Trophoblast cell (in vitro differentiated cells and primary cell): Measurements from ENCODE around the gene HSBP1.
A peak's percentile ranks its signal among the peaks of the same experiment; 100 is the strongest.

Experiments
- DNase-seq, 2 donors: peaks; one replicate each; pipeline ENCODE4 v3.0.0-alpha.2; 2016
- H2AFZ ChIP-seq: 2 replicates; pipeline ENCODE4 v1.6.1; 2013; ENCODE audit warnings: low read length, moderate library complexity, mild to moderate bottlenecking; ENCODE audit not compliant: insufficient read depth, poor library complexity
- H2AK5ac ChIP-seq: 2 replicates; pipeline ENCODE4 v1.6.1; 2013; ENCODE audit warnings: mild to moderate bottlenecking, low read length
- H2BK120ac ChIP-seq: 2 replicates; pipeline ENCODE4 v1.6.1; 2013; ENCODE audit warnings: low read length, mild to moderate bottlenecking, moderate library complexity; ENCODE audit not compliant: insufficient read depth, poor library complexity
- H2BK12ac ChIP-seq: 2 replicates; pipeline ENCODE4 v1.6.1; 2013; ENCODE audit warnings: mild to moderate bottlenecking, low read length, moderate library complexity
- H2BK5ac ChIP-seq: 2 replicates; pipeline ENCODE4 v1.6.1; 2013; ENCODE audit warnings: low read length, low read depth, moderate library complexity, mild to moderate bottlenecking; ENCODE audit not compliant: poor library complexity
- H3K14ac ChIP-seq: 2 replicates; pipeline ENCODE4 v1.6.1; 2013; ENCODE audit warnings: mild to moderate bottlenecking, low read length
- H3K18ac ChIP-seq: 2 replicates; pipeline ENCODE4 v1.6.1; 2013; ENCODE audit warnings: mild to moderate bottlenecking, low read length
- H3K23ac ChIP-seq: 2 replicates; pipeline ENCODE4 v1.6.1; 2013; ENCODE audit warnings: low read length
- H3K27ac ChIP-seq: 2 replicates; pipeline ENCODE4 v1.5.1; 2013; ENCODE audit warnings: low read depth, mild to moderate bottlenecking, inconsistent platforms, low read length, moderate library complexity
- H3K27me3 ChIP-seq: 2 replicates; pipeline ENCODE4 v1.6.1; 2013; ENCODE audit warnings: inconsistent platforms, mild to moderate bottlenecking, low read length, moderate library complexity; ENCODE audit not compliant: insufficient read depth
- H3K36me3 ChIP-seq, 2 experiments: 1 replicate in 1 of 2; 2 replicates in 1 of 2; pipeline ENCODE4 v1.6.1; 2013; ENCODE audit warnings: low read length in 2 of 2, mild to moderate bottlenecking in 2 of 2, moderate library complexity in 1 of 2; ENCODE audit not compliant: insufficient read depth in 2 of 2, control insufficient read depth in 1 of 2
- H3K4ac ChIP-seq: 2 replicates; pipeline ENCODE4 v1.6.1; 2013; ENCODE audit warnings: low read depth, mild to moderate bottlenecking, low read length, moderate library complexity
- H3K4me1 ChIP-seq, 2 experiments: 1 replicate in 1 of 2; 2 replicates in 1 of 2; pipeline ENCODE4 v1.6.1; 2013; ENCODE audit warnings: low read length in 2 of 2, mild to moderate bottlenecking in 2 of 2, moderate library complexity in 1 of 2; ENCODE audit not compliant: insufficient read depth in 2 of 2, control insufficient read depth in 1 of 2
- H3K4me2 ChIP-seq: 2 replicates; pipeline ENCODE4 v1.6.1; 2013; ENCODE audit warnings: inconsistent platforms, mild to moderate bottlenecking, low read length, moderate library complexity
- H3K4me3 ChIP-seq: 2 replicates; pipeline ENCODE4 v1.5.1; 2013; ENCODE audit warnings: mild to moderate bottlenecking, low read depth, low read length, inconsistent platforms
- H3K79me1 ChIP-seq: one replicate; pipeline ENCODE4 v1.6.1; 2013; ENCODE audit warnings: low read length
- H3K79me2 ChIP-seq: 2 replicates; pipeline ENCODE4 v1.6.1; 2013; ENCODE audit warnings: low read length, mild to moderate bottlenecking; ENCODE audit not compliant: control insufficient read depth, insufficient read depth, poor library complexity
- H3K9ac ChIP-seq: 2 replicates; pipeline ENCODE4 v1.6.1; 2013; ENCODE audit warnings: mild to moderate bottlenecking, low read length
- H3K9me3 ChIP-seq: 2 replicates; pipeline ENCODE4 v1.6.1; 2013; ENCODE audit warnings: low read depth, mild to moderate bottlenecking, control low read depth, inconsistent platforms, low read length; ENCODE audit not compliant: insufficient read depth
- H4K12ac ChIP-seq: 2 replicates; pipeline ENCODE4 v1.6.1; 2013; ENCODE audit warnings: low read depth, mild to moderate bottlenecking, low read length, moderate library complexity
- H4K8ac ChIP-seq: 2 replicates; pipeline ENCODE4 v1.6.1; 2013; ENCODE audit warnings: low read depth, mild to moderate bottlenecking, low read length, moderate library complexity
- H4K91ac ChIP-seq: one replicate; pipeline ENCODE4 v1.6.1; 2013; ENCODE audit warnings: low read depth, mild to moderate bottlenecking, low read length, moderate library complexity
- WGBS: extraction: QIAGEN DNeasy Blood & Tissue Kit; methylation state at CpG from one replicate; pipeline ENCODE4 v1.1.7; 2013; ENCODE audit warnings: missing lambda C conversion rate; ENCODE audit not compliant: insufficient read length, insufficient coverage; ENCODE audit errors: extremely low coverage; 5-methylcytosine and 5-hydroxymethylcytosine counted together

The HSBP1 gene

DNA sequence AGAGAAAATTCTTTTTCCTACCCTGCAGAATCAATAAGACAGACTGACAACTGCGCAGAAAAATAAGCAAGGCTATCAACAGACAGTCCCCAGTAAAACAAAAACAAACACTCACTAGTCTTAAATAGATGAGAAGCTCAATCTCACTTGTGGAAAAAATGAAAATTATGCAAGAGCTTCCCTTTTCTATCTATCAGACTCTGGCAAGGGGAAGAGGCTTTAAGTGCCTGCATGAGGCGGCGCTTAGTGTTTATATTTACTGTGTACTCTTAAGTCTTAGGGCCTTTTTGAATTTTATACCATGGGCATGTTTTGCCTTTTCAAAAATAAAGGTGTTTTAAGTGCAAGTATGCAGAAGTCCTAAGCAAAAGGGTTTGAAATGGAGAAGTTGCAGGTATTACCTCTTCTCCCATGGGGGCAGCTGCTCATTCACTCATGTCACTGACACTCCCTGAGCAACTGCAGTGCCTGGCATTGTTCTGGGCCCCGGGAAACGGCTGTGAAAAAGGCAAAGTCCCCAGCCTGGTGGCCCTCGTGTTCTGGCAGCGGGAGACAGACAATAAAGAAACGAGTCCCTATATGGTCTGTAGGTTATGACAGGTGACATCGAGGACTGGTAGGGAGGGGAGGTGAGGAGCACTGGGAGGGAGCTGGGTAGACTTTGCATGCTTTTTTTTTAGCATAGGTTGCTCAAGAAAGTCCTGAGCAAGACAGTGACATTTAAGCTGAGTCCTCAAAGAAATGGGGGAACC, 35.2 kb downstream of the HSBP1 start:
- H3K79me1 ChIP-seq: peaks cover 4% of the 10 kb centered on the region
- H3K18ac ChIP-seq: no peak overlapping the region
- no peak overlapping the region for H3K27ac ChIP-seq
- peaks cover 3 to 11% of the 10 kb centered on the region in 2 experiments for H3K4me1 ChIP-seq
- no peak for DNase-seq
- H3K9me3 ChIP-seq: no peaks in the 10 kb centered on the region
- no peak overlapping the region for H2BK5ac ChIP-seq
- H3K4ac ChIP-seq: no peak overlapping the region
- H4K12ac ChIP-seq: no peak overlapping the region
- H3K9ac ChIP-seq: no peak overlapping the region
- H2AK5ac ChIP-seq: no peak overlapping the region
- H2AFZ ChIP-seq: no peak overlapping the region
- H3K4me3 ChIP-seq: no peak overlapping the region
- H3K36me3 ChIP-seq: no peaks in the 10 kb centered on the region
- WGBS: no CpG with 5 or more reads among the region's 9 CpGs
- no peak overlapping the region for H4K8ac ChIP-seq
- H4K91ac ChIP-seq: no peak overlapping the region
- H3K4me2 ChIP-seq: no peak overlapping the region
- no peak overlapping the region for H2BK120ac ChIP-seq
- no peak overlapping the region for H2BK12ac ChIP-seq
- H3K79me2 ChIP-seq: no peaks in the 10 kb centered on the region
- no peak overlapping the region for H3K14ac ChIP-seq
- no peaks in the 10 kb centered on the region for H3K27me3 ChIP-seq
- H3K23ac ChIP-seq: no peak overlapping the region

GRCh38 chr16:83843657-83844056, 35.9 kb downstream of the HSBP1 start:
- WGBS: no CpG with 5 or more reads among the region's 10 CpGs
- peaks cover 4% of the 10 kb centered on the region for H3K79me1 ChIP-seq
- H2AK5ac ChIP-seq: no peak overlapping the region
- H2BK120ac ChIP-seq: peak overlapping the region; percentile 0
- H2BK12ac ChIP-seq: no peak overlapping the region
- H3K4ac ChIP-seq: no peak overlapping the region
- no peak overlapping the region for H4K12ac ChIP-seq
- H3K23ac ChIP-seq: no peak overlapping the region
- no peaks in the 10 kb centered on the region for H3K27me3 ChIP-seq
- no peak overlapping the region for H3K27ac ChIP-seq
- H3K4me3 ChIP-seq: no peak overlapping the region
- no peak overlapping the region for H2BK5ac ChIP-seq
- no peaks in the 10 kb centered on the region for H3K79me2 ChIP-seq
- H4K91ac ChIP-seq: no peak overlapping the region
- no peaks in the 10 kb centered on the region for H3K36me3 ChIP-seq
- H3K4me2 ChIP-seq: no peak overlapping the region
- H3K14ac ChIP-seq: no peak overlapping the region
- no peak overlapping the region for H2AFZ ChIP-seq
- H3K9ac ChIP-seq: no peak overlapping the region
- peaks cover 3 to 11% of the 10 kb centered on the region in 2 experiments for H3K4me1 ChIP-seq
- no peak for DNase-seq
- no peak overlapping the region for H4K8ac ChIP-seq
- H3K18ac ChIP-seq: no peak overlapping the region
- no peaks in the 10 kb centered on the region for H3K9me3 ChIP-seq

DNA sequence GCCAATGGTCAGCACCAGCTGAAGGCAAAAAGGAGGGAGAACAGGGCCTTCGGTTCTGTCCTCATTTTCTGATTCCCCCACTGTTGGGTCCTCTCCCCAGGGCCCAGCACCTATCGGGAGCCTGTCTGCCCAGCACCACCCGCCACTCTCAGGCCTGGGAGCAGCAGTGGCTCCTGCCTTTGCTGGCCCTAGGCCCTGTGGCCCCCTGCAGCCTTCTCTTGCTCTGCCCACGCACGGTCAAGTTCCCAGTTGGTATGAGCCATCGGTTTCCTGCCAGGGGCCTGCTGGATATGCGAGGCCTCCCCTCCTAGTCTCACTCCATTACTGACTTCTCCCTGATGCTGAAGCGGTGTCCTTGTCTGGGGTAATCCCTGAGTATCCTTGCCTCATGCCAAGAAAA, 37.5 kb downstream of the HSBP1 start:
- Histone ChIP-seq H4K8ac (no peak overlapping the region), H3K27me3 (no peaks in the 10 kb centered on the region), H3K23ac (no peak overlapping the region), H3K27ac (no peak overlapping the region), H3K18ac (no peak overlapping the region), H3K4ac (no peak overlapping the region), H3K79me1 (peaks cover 2% of the 10 kb centered on the region), H3K4me2 (no peak overlapping the region), H3K4me1 (peaks cover 3 to 11% of the 10 kb centered on the region in 2 experiments), H2BK12ac (no peak overlapping the region), H4K12ac (no peak overlapping the region), H3K36me3 (no peaks in the 10 kb centered on the region), H3K4me3 (no peak overlapping the region), H2AFZ (no peak overlapping the region), H3K9ac (no peak overlapping the region), H2BK120ac (no peak overlapping the region), H2AK5ac (no peak overlapping the region), H3K9me3 (no peaks in the 10 kb centered on the region), H3K79me2 (no peaks in the 10 kb centered on the region), H3K14ac (no peak overlapping the region), H4K91ac (no peak overlapping the region), H2BK5ac (no peak overlapping the region)
- no CpG with 5 or more reads among the region's 8 CpGs for WGBS
- DNase-seq: no peak

- no peaks in the 10 kb centered on the region for H3K27me3 ChIP-seq
- H4K12ac ChIP-seq: no peak overlapping the region
- H3K18ac ChIP-seq: no peak overlapping the region
- H3K36me3 ChIP-seq: no peaks in the 10 kb centered on the region
- no peak overlapping the region for H2BK120ac ChIP-seq
- no peak overlapping the region for H4K91ac ChIP-seq
- H3K27ac ChIP-seq: no peak overlapping the region
- no peak overlapping the region for H2BK5ac ChIP-seq
- peaks cover 0 to 3% of the 10 kb centered on the region in 2 experiments for H3K4me1 ChIP-seq
- H2BK12ac ChIP-seq: no peak overlapping the region
- no peak overlapping the region for H4K8ac ChIP-seq
- no peak overlapping the region for H2AK5ac ChIP-seq
- no peaks in the 10 kb centered on the region for H3K79me2 ChIP-seq
- no peak overlapping the region for H3K9ac ChIP-seq
- no peak overlapping the region for H3K23ac ChIP-seq
- H3K9me3 ChIP-seq: no peaks in the 10 kb centered on the region
- no CpG with 5 or more reads among the region's 14 CpGs for WGBS
- no peaks in the 10 kb centered on the region for H3K79me1 ChIP-seq
- no peak overlapping the region for H3K4ac ChIP-seq
- H3K4me2 ChIP-seq: no peak overlapping the region
- no peak overlapping the region for H3K14ac ChIP-seq
- no peak overlapping the region for H3K4me3 ChIP-seq
- H2AFZ ChIP-seq: no peak overlapping the region
- peak in 1 of 2 donors; percentile 21 for DNase-seq
Measured at GRCh38 chr16:83847371-83848225, 39.8 kb downstream of the HSBP1 start.
